ENCODE data around the gene S100A14. TPM values are rescaled to one million over a fixed set of nuclear protein-coding genes. Genes with fewer than 3 reads are reported as not detected.

S100A14 gene
- total and polyA plus RNA-seq, 2 of the 13 experiments (the other 11 are each of a cell fraction or from before 2014, with no cell fraction given): 1.4 to 7.7 TPM

Other genes with a start within 250 kb of the S100A14 start
- not detected in 2 replicates for gene S100A12, start 240.7 kb downstream of the S100A14 start, total RNA-seq (2016; rRNA removed; fragmentation: Illumina TruSeq; extraction: Trizol)
- gene S100A12, start 240.7 kb downstream of the S100A14 start, polyA plus RNA-seq (2011; rRNA removed): not detected in 2 replicates
- gene S100A8, start 225.3 kb downstream of the S100A14 start, total RNA-seq (2016; rRNA removed; fragmentation: Illumina TruSeq; extraction: Trizol): not detected in 2 replicates
- not detected in 2 replicates for gene S100A8, start 225.3 kb downstream of the S100A14 start, polyA plus RNA-seq (2011; rRNA removed)
- not detected in 2 replicates for gene S100A7A, start 199.8 kb downstream of the S100A14 start, total RNA-seq (2016; rRNA removed; fragmentation: Illumina TruSeq; extraction: Trizol)
- not detected in 2 replicates for gene S100A7A, start 199.8 kb downstream of the S100A14 start, polyA plus RNA-seq (2011; rRNA removed)
- gene S100A7, start 155.7 kb downstream of the S100A14 start, total RNA-seq (2016; rRNA removed; fragmentation: Illumina TruSeq; extraction: Trizol): not detected in 2 replicates
- not detected in 2 replicates for gene S100A7, start 155.7 kb downstream of the S100A14 start, polyA plus RNA-seq (2011; rRNA removed)
- gene S100A6, start 80.3 kb downstream of the S100A14 start, total RNA-seq (2016; rRNA removed; fragmentation: Illumina TruSeq; extraction: Trizol): 85.0 and 87.3 TPM in 2 replicates
- 72.9 and 82.2 TPM in 2 replicates for gene S100A6, start 80.3 kb downstream of the S100A14 start, polyA plus RNA-seq (2011; rRNA removed)
- not detected in 2 replicates for gene S100A5, start 75.4 kb downstream of the S100A14 start, total RNA-seq (2016; rRNA removed; fragmentation: Illumina TruSeq; extraction: Trizol)
- gene S100A5, start 75.4 kb downstream of the S100A14 start, polyA plus RNA-seq (2011; rRNA removed): not detected in 2 replicates
- gene S100A4, start 70.5 kb downstream of the S100A14 start, total RNA-seq (2016; rRNA removed; fragmentation: Illumina TruSeq; extraction: Trizol): 20.2 and 24.5 TPM in 2 replicates
- 9.6 and 12.9 TPM in 2 replicates for gene S100A4, start 70.5 kb downstream of the S100A14 start, polyA plus RNA-seq (2011; rRNA removed)
- 2.5 and 2.8 TPM in 2 replicates for gene S100A3, start 67.1 kb downstream of the S100A14 start, total RNA-seq (2016; rRNA removed; fragmentation: Illumina TruSeq; extraction: Trizol)
- 3.6 and 4.5 TPM in 2 replicates for gene S100A3, start 67.1 kb downstream of the S100A14 start, polyA plus RNA-seq (2011; rRNA removed)
- 1.2 and 1.4 TPM in 2 replicates for gene S100A2, start 50.5 kb downstream of the S100A14 start, total RNA-seq (2016; rRNA removed; fragmentation: Illumina TruSeq; extraction: Trizol)
- 1.2 and 1.4 TPM in 2 replicates for gene S100A2, start 50.5 kb downstream of the S100A14 start, polyA plus RNA-seq (2011; rRNA removed)
- 46.0 and 51.2 TPM in 2 replicates for gene S100A16, start 3.2 kb downstream of the S100A14 start, total RNA-seq (2016; rRNA removed; fragmentation: Illumina TruSeq; extraction: Trizol)
- gene S100A16, start 3.2 kb downstream of the S100A14 start, polyA plus RNA-seq (2011; rRNA removed): 195 and 203 TPM in 2 replicates
- 89.5 and 115 TPM in 2 replicates for gene S100A13, start 11.2 kb upstream of the S100A14 start, total RNA-seq (2016; rRNA removed; fragmentation: Illumina TruSeq; extraction: Trizol)
- 172 TPM in 2 replicates for gene S100A13, start 11.2 kb upstream of the S100A14 start, polyA plus RNA-seq (2011; rRNA removed)
- 120 and 151 TPM in 2 replicates for gene S100A1, start 12.1 kb upstream of the S100A14 start, total RNA-seq (2016; rRNA removed; fragmentation: Illumina TruSeq; extraction: Trizol)
- 238 and 251 TPM in 2 replicates for gene S100A1, start 12.1 kb upstream of the S100A14 start, polyA plus RNA-seq (2011; rRNA removed)
- 35.4 and 38.0 TPM in 2 replicates for gene CHTOP, start 17.7 kb upstream of the S100A14 start, total RNA-seq (2016; rRNA removed; fragmentation: Illumina TruSeq; extraction: Trizol)
- gene CHTOP, start 17.7 kb upstream of the S100A14 start, polyA plus RNA-seq (2011; rRNA removed): 47.1 and 51.9 TPM in 2 replicates
- 25.7 and 34.3 TPM in 2 replicates for gene SNAPIN, start 42.4 kb upstream of the S100A14 start, total RNA-seq (2016; rRNA removed; fragmentation: Illumina TruSeq; extraction: Trizol)
- 21.7 and 23.9 TPM in 2 replicates for gene SNAPIN, start 42.4 kb upstream of the S100A14 start, polyA plus RNA-seq (2011; rRNA removed)
- 366 and 491 TPM in 2 replicates for gene ILF2, start 54.7 kb upstream of the S100A14 start, total RNA-seq (2016; rRNA removed; fragmentation: Illumina TruSeq; extraction: Trizol)
- gene ILF2, start 54.7 kb upstream of the S100A14 start, polyA plus RNA-seq (2011; rRNA removed): 206 and 292 TPM in 2 replicates
- gene NPR1, start 62.4 kb upstream of the S100A14 start, total RNA-seq (2016; rRNA removed; fragmentation: Illumina TruSeq; extraction: Trizol): not detected in 2 replicates
- not detected in 2 replicates for gene NPR1, start 62.4 kb upstream of the S100A14 start, polyA plus RNA-seq (2011; rRNA removed)
- 14.7 and 17.2 TPM in 2 replicates for gene INTS3, start 111.7 kb upstream of the S100A14 start, total RNA-seq (2016; rRNA removed; fragmentation: Illumina TruSeq; extraction: Trizol)
- gene INTS3, start 111.7 kb upstream of the S100A14 start, polyA plus RNA-seq (2011; rRNA removed): 27.2 and 28.2 TPM in 2 replicates
- gene SLC27A3, start 159.1 kb upstream of the S100A14 start, total RNA-seq (2016; rRNA removed; fragmentation: Illumina TruSeq; extraction: Trizol): 1.3 and 4.3 TPM in 2 replicates
- gene SLC27A3, start 159.1 kb upstream of the S100A14 start, polyA plus RNA-seq (2011; rRNA removed): 5.2 and 10.3 TPM in 2 replicates

Measured in HepG2 (cell line).